OCI-LY7 (cell line): ENCODE results near the gene ATP5PD. TPM values are rescaled to one million over a fixed set of nuclear protein-coding genes. Genes with fewer than 3 reads are reported as not detected.

Source experiments
- Bru-seq: library from RNA; stranded (reverse); fragments of 400-500 nt; gene quantifications from one replicate; lab custom pipeline; 2021; lab: Mats Ljungman, UMichigan
- BruChase-seq, 2 experiments: library from RNA; stranded (reverse); fragments of 400-500 nt; gene quantifications; one replicate each; lab custom pipeline; 2021; lab: Mats Ljungman, UMichigan
- BruUV-seq: library from RNA; stranded (reverse); fragments of 400-500 nt; replicated peaks from 2 replicates; lab custom pipeline; 2021; lab: Mats Ljungman, UMichigan
- CTCF ChIA-PET: fragments of 300-600 bp; sonication (Branson Sonifier 250); formaldehyde crosslinking; loops from one replicate; lab custom pipeline; 2022; ENCODE audit warnings: antibody characterized with exemption; ENCODE audit not compliant: unreplicated experiment; lab: Charles Lee
- POLR2A ChIA-PET: fragments of 300-600 bp; sonication (Branson Sonifier 250); formaldehyde crosslinking; loops from one replicate; lab custom pipeline; 2022; ENCODE audit warnings: antibody characterized with exemption; lab: Charles Lee
- DNase-seq: peaks from one replicate; pipeline ENCODE4 v3.0.0-alpha.2; 2015; ENCODE audit warnings: low spot score
- H2AFZ ChIP-seq: fragments of 200-600 bp; sonication (generic), shearing (Covaris generic); 2 replicates; pipeline ENCODE4 v1.6.1; 2014; ENCODE audit warnings: mild to moderate bottlenecking, antibody characterized with exemption, low read length, moderate library complexity
- H3K27ac ChIP-seq: fragments of 200-600 bp; sonication (generic); 2 replicates; pipeline ENCODE4 v1.5.1; 2014; ENCODE audit warnings: mixed run types, low read depth, mild to moderate bottlenecking, moderate library complexity, low read length, inconsistent platforms; ENCODE audit not compliant: poor library complexity, severe bottlenecking
- H3K36me3 ChIP-seq: fragments of 200-600 bp; sonication (generic); 2 replicates; pipeline ENCODE4 v1.6.1; 2014; ENCODE audit warnings: mild to moderate bottlenecking, antibody characterized with exemption, low read length, moderate library complexity, mixed read lengths; ENCODE audit not compliant: insufficient read depth
- H3K4me1 ChIP-seq: fragments of 200-600 bp; sonication (generic); 2 replicates; pipeline ENCODE4 v1.5.1; 2014; ENCODE audit warnings: mild to moderate bottlenecking, low read length; ENCODE audit not compliant: insufficient read depth, poor library complexity, severe bottlenecking
- H3K4me2 ChIP-seq: fragments of 200-600 bp; sonication (generic); 2 replicates; pipeline ENCODE4 v1.6.1; 2014; ENCODE audit warnings: mild to moderate bottlenecking, low read length
- H3K4me3 ChIP-seq: fragments of 200-600 bp; sonication (generic); 2 replicates; pipeline ENCODE4 v1.5.1; 2014; ENCODE audit warnings: mild to moderate bottlenecking, low read depth, low read length; ENCODE audit not compliant: poor library complexity, severe bottlenecking
- H3K79me2 ChIP-seq: fragments of 200-600 bp; sonication (generic); 2 replicates; pipeline ENCODE4 v1.6.1; 2016; ENCODE audit warnings: low read depth, mild to moderate bottlenecking, low read length, moderate library complexity, mixed read lengths; ENCODE audit not compliant: insufficient read depth
- H3K9me2 ChIP-seq: fragments of 200-600 bp; sonication (generic); 2 replicates; pipeline ENCODE4 v1.6.1; 2016; ENCODE audit warnings: mild to moderate bottlenecking, low read length, mixed read lengths; ENCODE audit not compliant: insufficient read depth
- H3K9me3 ChIP-seq: fragments of 200-600 bp; sonication (generic); 2 replicates; pipeline ENCODE4 v1.6.1; 2014; ENCODE audit warnings: mild to moderate bottlenecking, mixed run types, low read length, mixed read lengths
- H4K20me1 ChIP-seq: fragments of 200-600 bp; sonication (generic); 2 replicates; pipeline ENCODE4 v1.6.1; 2014; ENCODE audit warnings: mild to moderate bottlenecking, antibody characterized with exemption, low read length, moderate library complexity, mixed read lengths; ENCODE audit not compliant: insufficient read depth
- EZH2phosphoT487 ChIP-seq: fragments of 200-600 bp; sonication (generic); IDR thresholded peaks from 2 replicates; pipeline ENCODE4 v1.6.1; 2018; ENCODE audit warnings: low read depth, borderline replicate concordance, mild to moderate bottlenecking, mixed run types, antibody characterized with exemption, low read length, moderate library complexity, mixed read lengths
- intact Hi-C: fragments of 100-400 bp; cut with micrococcal nuclease; formaldehyde crosslinking; loops from one replicate; pipeline ENCODE4 v1.10.0; 2022; ENCODE audit not compliant: unreplicated experiment
- long read RNA-seq: library from polyadenylated mRNA; stranded (forward); transcript quantifications from one replicate; pipeline ENCODE4 v2.0.0, GENCODE V29; 2022
- total RNA-seq, 2 experiments: library from RNA; depleted of rRNA in 1 of 2; stranded (reverse); fragments of >200 nt in 1 of 2; shearing (Covaris generic) in 1 of 2; gene quantifications; 2 replicates each; pipeline ENCODE4 v1.2.3, GENCODE V29; 2014 to 2022
- TF ChIP-seq, protein P1 (sequence below): fragments of 200-600 bp; sonication (generic); conservative IDR thresholded peaks from 2 replicates; pipeline ENCODE4 v1.5.1; 2014; ENCODE audit warnings: mild to moderate bottlenecking, antibody characterized with exemption, low read length, moderate library complexity, mixed read lengths

ATP5PD gene
- 293 and 301 TPM in 2 replicates for total RNA-seq (2014; rRNA removed; shearing (Covaris generic))
- total RNA-seq (2022) = 314 and 317 TPM in 2 replicates
- percentile 84 among the genes with signal in this experiment for Bru-seq, nascent RNA
- percentile 90 among the genes with signal in this experiment for BruChase-seq, experiment 1, labeled RNA remaining after a 6-hour chase
- BruChase-seq, experiment 2, labeled RNA remaining after a 2-hour chase = percentile 81 among the genes with signal in this experiment
- long read RNA-seq, transcript ATP5PD-201 (6 exons, 603 nt) = major isoform, 181 of 200 reads
- long read RNA-seq, partial matches to known transcripts = 5 of 200 reads
- long read RNA-seq, other reads (novel, unspliced or antisense) = 12 of 200 reads

DNA sequence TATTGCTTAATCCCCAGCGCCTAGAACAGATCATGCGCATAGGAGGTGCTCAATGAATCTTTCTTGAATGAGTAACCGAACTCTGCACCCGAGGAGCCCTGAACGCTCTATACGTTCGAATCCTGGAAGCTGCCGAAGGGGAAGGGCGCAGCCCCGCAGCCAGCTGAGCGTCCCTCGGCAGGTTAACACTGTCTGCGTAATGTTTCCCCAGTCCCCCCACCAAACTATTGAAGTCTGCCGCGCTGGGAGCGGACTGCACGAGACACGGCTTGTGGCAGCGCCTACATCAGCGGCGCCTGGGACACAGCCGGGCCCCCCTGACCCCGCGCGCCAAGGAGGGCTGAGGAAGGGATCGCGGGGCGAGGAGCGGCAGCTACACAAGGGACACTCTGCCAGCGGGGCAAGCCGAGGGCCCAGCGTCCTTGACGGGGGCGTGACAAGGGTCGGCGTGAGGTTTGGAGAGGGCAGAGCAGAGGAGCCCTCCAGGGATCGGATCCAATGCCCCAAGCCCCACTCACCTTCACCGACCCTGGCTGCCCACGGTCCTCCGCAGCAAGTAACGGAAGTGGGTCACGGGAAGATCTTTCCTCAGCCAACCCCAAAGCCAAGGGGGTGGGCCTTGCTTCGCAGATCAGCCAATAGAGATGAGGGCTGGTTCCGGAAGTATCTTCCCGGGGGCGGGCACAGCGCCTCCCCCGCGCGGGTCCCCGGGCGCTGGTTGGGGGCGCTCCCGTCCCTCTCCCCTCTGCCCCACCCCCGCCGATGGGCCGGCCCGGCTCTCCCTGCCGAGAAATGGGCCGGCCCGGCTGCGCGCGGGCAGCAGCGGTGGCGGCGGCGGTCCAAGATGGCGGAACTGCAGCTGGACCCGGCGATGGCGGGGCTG, at the start of gene ATP5PD, which contains the start of gene KCTD2:
Gene ATP5PD, minus strand, starts transcription at position 563 of the 883 bp plus-strand sequence. CDS start 4,319 bp downstream, outside the sequence.
Gene KCTD2, plus strand, starts transcription at position 819 of the 883 bp plus-strand sequence. Its CDS starts 26 bp downstream, at position 845.
- no peaks in the 10 kb centered on the region for H3K9me2 ChIP-seq
- H2AFZ ChIP-seq = peak within 1 kb of the TSS; percentile 58
- H3K79me2 ChIP-seq = peaks cover 23% of the 10 kb centered on the region
- peaks cover 32% of the 10 kb centered on the region for H3K36me3 ChIP-seq
- no peaks in the 10 kb centered on the region for H3K9me3 ChIP-seq
- no peak for TF ChIP-seq EZH2phosphoT487
- TF ChIP-seq, protein P1, sequence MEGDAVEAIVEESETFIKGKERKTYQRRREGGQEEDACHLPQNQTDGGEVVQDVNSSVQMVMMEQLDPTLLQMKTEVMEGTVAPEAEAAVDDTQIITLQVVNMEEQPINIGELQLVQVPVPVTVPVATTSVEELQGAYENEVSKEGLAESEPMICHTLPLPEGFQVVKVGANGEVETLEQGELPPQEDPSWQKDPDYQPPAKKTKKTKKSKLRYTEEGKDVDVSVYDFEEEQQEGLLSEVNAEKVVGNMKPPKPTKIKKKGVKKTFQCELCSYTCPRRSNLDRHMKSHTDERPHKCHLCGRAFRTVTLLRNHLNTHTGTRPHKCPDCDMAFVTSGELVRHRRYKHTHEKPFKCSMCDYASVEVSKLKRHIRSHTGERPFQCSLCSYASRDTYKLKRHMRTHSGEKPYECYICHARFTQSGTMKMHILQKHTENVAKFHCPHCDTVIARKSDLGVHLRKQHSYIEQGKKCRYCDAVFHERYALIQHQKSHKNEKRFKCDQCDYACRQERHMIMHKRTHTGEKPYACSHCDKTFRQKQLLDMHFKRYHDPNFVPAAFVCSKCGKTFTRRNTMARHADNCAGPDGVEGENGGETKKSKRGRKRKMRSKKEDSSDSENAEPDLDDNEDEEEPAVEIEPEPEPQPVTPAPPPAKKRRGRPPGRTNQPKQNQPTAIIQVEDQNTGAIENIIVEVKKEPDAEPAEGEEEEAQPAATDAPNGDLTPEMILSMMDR = 0 out of 2 replicates have a peak, but pooled peaks have one; percentile 15
- peaks cover 4% of the 10 kb centered on the region; the same call in 1 of the 2 replicates for H4K20me1 ChIP-seq
- intact Hi-C loops = loop anchor here (1.0 to 10.0 kb wide), 4 partner anchors 33 to 368 kb away; partner anchors contain the start of gene SUMO2
- no TSS peak for BruUV-seq
- H3K4me1 ChIP-seq = peaks cover 14% of the 10 kb centered on the region
- peak; percentile 99 for DNase-seq
- peak within 1 kb of the TSS; percentile 75 for H3K4me3 ChIP-seq
- ChIA-PET POLR2A (interaction anchor here (1.1 to 3.6 kb wide), 2 partner anchors 33 to 34 kb away, joined by 3 to 27 read pairs; partner anchors contain the start of gene MRPL58), CTCF (interaction anchor here (0.6 to 1.4 kb wide), 2 partner anchors 33 to 522 kb away, joined by 3 to 4 read pairs; no protein-coding TSS in a partner anchor)
- peak within 1 kb of the TSS; percentile 99 for H3K4me2 ChIP-seq
- H3K27ac ChIP-seq = peak within 1 kb of the TSS; percentile 43

DNA sequence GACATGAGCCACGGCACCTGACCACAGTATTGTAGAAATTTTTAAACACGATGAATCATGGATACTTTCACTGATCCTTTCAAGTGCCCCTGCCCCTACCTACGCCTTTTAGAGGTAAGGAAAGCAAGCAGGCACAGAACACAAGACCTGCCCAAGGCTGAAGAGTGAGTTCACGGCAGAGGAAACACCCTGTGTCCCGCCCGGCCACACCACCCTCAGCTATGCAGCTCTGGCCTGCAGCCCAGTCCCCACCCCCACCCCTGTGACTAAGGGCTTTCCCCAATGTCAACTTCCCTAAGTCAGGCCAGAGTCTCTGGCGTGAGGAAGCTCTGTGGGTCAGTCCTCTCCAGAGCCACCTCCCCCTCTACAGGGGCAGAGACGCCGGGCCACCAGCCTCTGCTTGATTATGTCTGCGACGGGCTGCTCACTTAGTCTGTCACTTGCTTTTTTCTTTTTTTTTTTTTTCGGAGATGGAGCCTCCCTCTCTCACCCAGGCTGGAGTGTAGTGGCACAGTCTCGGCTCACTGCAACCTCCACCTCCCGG, 49.4 kb upstream of the ATP5PD start:
- ChIA-PET CTCF (no interaction called here), POLR2A (interaction anchor here (0.6 to 1.2 kb wide), 3 partner anchors 47 to 85 kb away, joined by 3 to 5 read pairs (median 4); no protein-coding TSS in a partner anchor)
- Histone ChIP-seq H3K4me1 (peaks cover 5% of the 10 kb centered on the region), H3K9me2 (no peaks in the 10 kb centered on the region), H3K36me3 (no peaks in the 10 kb centered on the region), H3K27ac (no peak overlapping the region), H2AFZ (no peak overlapping the region), H3K9me3 (no peaks in the 10 kb centered on the region), H3K79me2 (no peaks in the 10 kb centered on the region), H3K4me2 (no peak overlapping the region), H4K20me1 (no peaks in the 10 kb centered on the region), H3K4me3 (no peak overlapping the region)
- no TSS peak for BruUV-seq
- DNase-seq = no peak
- TF ChIP-seq EZH2phosphoT487 = no peak
- TF ChIP-seq, protein P1 = no peak
- intact Hi-C loops = no loop called here
